Adipocyte (in vitro differentiated cells): ENCODE measurements around the gene CCDC70.

Experiments
- DNase-seq: peaks from one replicate; pipeline ENCODE4 v3.0.0-alpha.2; 2015; ENCODE audit warnings: low read depth
- H3K27me3 ChIP-seq: replicated peaks from 2 replicates; pipeline ENCODE4 v1.7.0; 2013; ENCODE audit warnings: mild to moderate bottlenecking, low read length, moderate library complexity; ENCODE audit not compliant: control insufficient read depth, insufficient read depth
- H3K36me3 ChIP-seq: 2 replicates; pipeline ENCODE4 v1.7.0; 2013; ENCODE audit warnings: low read length, mild to moderate bottlenecking, moderate library complexity; ENCODE audit not compliant: control insufficient read depth, insufficient read depth, severe bottlenecking
- H3K4me1 ChIP-seq: 2 replicates; pipeline ENCODE4 v1.7.0; 2013; ENCODE audit warnings: mild to moderate bottlenecking, low read length, moderate library complexity; ENCODE audit not compliant: control insufficient read depth, insufficient read depth
- H3K4me3 ChIP-seq: 2 replicates; pipeline ENCODE4 v1.7.0; 2013; ENCODE audit warnings: mild to moderate bottlenecking, low read length, moderate library complexity
- H3K9ac ChIP-seq: 2 replicates; pipeline ENCODE4 v1.7.0; 2013; ENCODE audit warnings: mild to moderate bottlenecking, low read length, moderate library complexity
- H3K9me3 ChIP-seq: 2 replicates; pipeline ENCODE4 v1.7.0; 2013; ENCODE audit warnings: mild to moderate bottlenecking, low read length, moderate library complexity; ENCODE audit not compliant: control insufficient read depth

Gene CCDC70

DNA sequence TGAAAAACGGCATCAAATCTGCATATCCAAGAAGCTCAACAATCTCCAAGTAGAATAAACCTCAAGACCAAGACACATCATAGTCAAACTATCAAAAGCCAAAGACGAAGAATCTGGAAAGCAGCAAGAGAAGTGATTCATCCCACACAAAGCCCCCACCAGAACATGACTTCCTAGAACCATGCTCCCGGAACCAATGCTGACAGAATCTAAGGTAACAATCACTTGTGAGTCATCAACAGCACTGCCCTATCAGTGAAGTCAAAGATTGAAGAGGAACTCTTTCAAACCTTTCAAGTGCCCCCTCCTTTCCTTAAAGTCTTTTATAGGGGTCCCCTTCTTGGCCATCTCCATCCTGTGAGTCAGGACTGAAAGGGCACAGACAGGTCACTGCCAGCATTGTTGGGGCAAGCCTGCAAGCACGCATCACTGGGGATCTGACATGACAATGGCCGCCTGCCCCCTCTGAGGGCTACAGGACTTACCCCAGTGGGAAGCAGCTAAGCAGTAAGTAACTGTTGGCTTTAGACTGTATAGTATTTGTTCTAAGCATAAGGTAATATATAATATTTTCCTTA is at the start of gene CCDC70:
TSS of gene CCDC70 (plus strand) at position 247 of the 578 bp plus-strand sequence. CDS start 3,443 bp downstream, outside the sequence.
- Histone ChIP-seq H3K9me3 (no peaks in the 10 kb centered on the region), H3K4me1 (no peaks in the 10 kb centered on the region), H3K4me3 (no peak within 1 kb of the TSS), H3K9ac (no peak within 1 kb of the TSS), H3K36me3 (no peaks in the 10 kb centered on the region), H3K27me3 (peaks cover 24% of the 10 kb centered on the region)
- DNase-seq = no peak

DNA sequence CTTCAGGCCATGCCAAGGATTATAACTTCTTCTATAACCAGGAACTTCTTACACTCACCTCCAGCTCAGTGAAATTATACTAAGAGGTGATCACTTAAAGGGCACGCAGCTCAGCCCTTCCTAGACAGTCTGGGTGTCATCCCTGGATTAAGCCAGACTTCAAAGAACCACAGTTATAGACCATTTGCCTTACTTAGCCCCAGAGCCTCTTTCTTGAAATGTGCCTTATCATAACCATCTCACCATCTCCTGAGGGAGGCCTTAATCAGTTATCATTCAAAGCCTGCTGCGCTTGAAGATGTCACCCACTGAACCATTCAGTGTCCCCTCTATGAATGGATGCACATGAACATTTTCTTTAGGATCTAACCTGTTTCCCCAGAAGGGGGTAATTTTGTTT is 47.7 kb upstream of the CCDC70 start:
- Histone ChIP-seq H3K9me3 (no peaks in the 10 kb centered on the region), H3K36me3 (no peaks in the 10 kb centered on the region), H3K27me3 (peaks cover 24% of the 10 kb centered on the region), H3K9ac (no peak overlapping the region), H3K4me3 (no peak overlapping the region), H3K4me1 (peaks cover 5% of the 10 kb centered on the region)
- DNase-seq = no peak

DNA sequence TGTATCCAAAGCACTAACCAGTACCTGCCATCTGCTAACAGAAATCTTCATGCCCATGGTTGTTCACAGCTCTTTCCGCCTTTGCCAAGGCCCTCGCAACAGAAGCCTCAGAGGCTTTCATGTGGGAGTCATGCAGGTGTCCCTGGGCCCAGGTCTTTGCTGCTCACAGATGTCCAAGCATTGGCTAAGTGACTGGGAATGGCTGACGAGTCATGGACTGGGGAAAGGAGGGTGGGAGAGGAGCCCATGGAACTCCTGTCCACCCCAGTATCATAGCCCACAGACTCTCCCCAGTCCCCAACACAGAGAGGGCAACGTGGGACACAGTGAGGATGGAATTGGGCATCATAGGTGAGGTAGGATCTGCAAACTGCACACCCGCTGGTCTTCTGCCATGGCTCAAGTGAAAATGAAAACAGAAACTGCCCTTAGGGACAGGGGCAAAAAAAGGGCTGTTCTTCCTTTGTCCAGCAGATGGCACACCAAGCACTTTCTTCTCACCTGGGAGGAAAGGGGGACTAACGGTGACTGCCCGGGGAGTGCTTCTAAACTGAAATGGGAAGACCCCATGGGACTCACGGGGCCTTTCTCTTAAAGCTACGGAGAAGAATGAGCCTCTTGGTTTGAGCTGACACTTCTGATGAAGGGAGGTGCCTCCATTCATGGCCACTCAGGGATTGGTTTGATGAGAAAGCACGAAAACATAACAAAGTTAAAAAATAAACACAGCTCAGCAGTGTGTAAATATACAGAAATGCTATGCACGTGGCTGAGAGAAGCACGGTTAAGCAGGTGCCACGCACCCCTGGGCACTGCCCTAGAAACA is 46.7 kb upstream of the CCDC70 start:
- Histone ChIP-seq H3K9me3 (no peaks in the 10 kb centered on the region), H3K9ac (no peak overlapping the region), H3K27me3 (peaks cover 30% of the 10 kb centered on the region), H3K4me3 (no peak overlapping the region), H3K4me1 (peaks cover 5% of the 10 kb centered on the region), H3K36me3 (no peaks in the 10 kb centered on the region)
- peak; percentile 82 for DNase-seq

DNA sequence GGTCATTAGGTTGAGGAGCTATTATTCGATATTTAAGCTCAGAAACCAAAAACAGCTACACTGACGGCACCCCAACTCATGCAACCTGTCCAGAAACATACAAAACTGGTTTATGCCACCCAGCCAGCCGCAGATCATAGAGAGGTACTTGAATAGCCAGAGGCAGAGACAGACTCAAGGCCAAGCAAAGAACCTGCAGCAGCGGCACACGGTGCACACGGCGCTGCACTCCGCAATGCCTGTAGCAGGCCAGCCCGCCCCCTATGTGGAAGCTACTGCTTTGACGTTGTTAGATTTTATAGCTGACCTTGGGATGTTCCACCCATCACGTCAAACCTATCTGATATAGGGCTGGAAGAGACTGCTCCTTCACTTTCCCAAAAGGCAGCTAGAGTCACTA is 45.9 kb upstream of the CCDC70 start:
- Histone ChIP-seq H3K4me3 (no peak overlapping the region), H3K4me1 (peaks cover 5% of the 10 kb centered on the region), H3K9ac (no peak overlapping the region), H3K9me3 (no peaks in the 10 kb centered on the region), H3K36me3 (no peaks in the 10 kb centered on the region), H3K27me3 (peaks cover 38% of the 10 kb centered on the region)
- no peak for DNase-seq

- DNase-seq = no peak
- Histone ChIP-seq H3K27me3 (peaks cover 45% of the 10 kb centered on the region), H3K4me1 (peaks cover 5% of the 10 kb centered on the region), H3K36me3 (no peaks in the 10 kb centered on the region), H3K4me3 (no peak overlapping the region), H3K9me3 (no peaks in the 10 kb centered on the region), H3K9ac (no peak overlapping the region)
Observed at GRCh38 chr13:51816604-51817249, 45.0 kb upstream of the CCDC70 start.

DNA sequence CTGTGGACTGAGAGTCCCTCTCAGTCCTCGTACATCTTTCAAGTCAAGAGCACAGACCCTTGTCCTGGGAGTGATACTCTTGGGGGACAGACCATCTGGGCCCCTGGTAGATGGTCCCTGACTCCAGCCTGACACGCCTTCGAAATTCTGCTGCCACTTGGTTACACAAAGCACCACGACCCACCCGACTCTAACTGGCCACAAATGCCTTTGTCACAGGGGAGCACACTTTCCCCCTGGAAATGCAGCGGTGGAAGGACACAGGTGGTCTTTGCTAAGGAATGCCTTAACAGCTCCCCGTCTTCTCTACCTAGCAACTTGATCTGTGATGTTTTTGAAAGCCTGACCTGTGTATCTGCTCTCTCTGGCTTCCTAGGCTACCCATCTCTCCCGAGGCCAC is 44.1 kb upstream of the CCDC70 start:
- Histone ChIP-seq H3K27me3 (peaks cover 54% of the 10 kb centered on the region), H3K9ac (no peak overlapping the region), H3K36me3 (no peaks in the 10 kb centered on the region), H3K4me1 (peaks cover 5% of the 10 kb centered on the region), H3K9me3 (no peaks in the 10 kb centered on the region), H3K4me3 (no peak overlapping the region)
- no peak for DNase-seq

GRCh38 chr13:51818276-51818675 is 43.5 kb upstream of the CCDC70 start:
- Histone ChIP-seq H3K4me1 (peaks cover 5% of the 10 kb centered on the region), H3K9me3 (no peaks in the 10 kb centered on the region), H3K4me3 (no peak overlapping the region), H3K9ac (no peak overlapping the region), H3K27me3 (peaks cover 56% of the 10 kb centered on the region), H3K36me3 (no peaks in the 10 kb centered on the region)
- no peak for DNase-seq

GRCh38 chr13:51818781-51819511 is 42.8 kb upstream of the CCDC70 start:
- Histone ChIP-seq H3K36me3 (no peaks in the 10 kb centered on the region), H3K9me3 (no peaks in the 10 kb centered on the region), H3K9ac (no peak overlapping the region), H3K4me3 (no peak overlapping the region), H3K4me1 (peaks cover 8% of the 10 kb centered on the region), H3K27me3 (peaks cover 56% of the 10 kb centered on the region)
- DNase-seq = peak; percentile 91

GRCh38 chr13:51819544-51819943 is 42.2 kb upstream of the CCDC70 start:
- Histone ChIP-seq H3K27me3 (peaks cover 56% of the 10 kb centered on the region), H3K4me1 (peaks cover 9% of the 10 kb centered on the region), H3K36me3 (no peaks in the 10 kb centered on the region), H3K4me3 (no peak overlapping the region), H3K9me3 (no peaks in the 10 kb centered on the region), H3K9ac (no peak overlapping the region)
- no peak for DNase-seq

DNA sequence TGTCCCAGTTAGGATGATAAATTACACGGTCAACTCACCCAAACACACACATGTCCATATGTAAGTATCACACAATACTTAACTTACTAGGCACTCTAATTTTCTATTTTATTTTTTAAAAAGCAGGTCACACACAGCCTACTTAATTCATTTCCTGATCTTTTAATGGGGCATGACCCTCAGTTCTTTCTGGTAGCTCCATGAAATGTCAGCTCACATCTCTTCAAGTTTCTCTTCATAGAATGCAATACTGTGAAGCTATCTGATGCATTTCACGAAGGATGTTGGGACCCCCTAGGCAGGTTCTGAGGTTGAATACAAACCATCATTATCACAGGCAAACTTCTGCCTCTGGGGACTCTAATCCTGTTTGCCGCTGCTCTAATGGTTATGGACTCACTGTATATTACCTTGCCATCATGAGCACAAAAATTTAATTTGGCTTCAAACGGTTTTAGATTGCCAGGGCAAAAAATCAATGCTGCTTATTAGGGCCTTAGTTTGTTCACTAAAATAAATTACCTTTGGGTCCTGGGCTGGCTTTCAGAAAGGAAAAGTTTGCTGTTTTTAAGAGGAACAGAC is 41.7 kb upstream of the CCDC70 start:
- Histone ChIP-seq H3K4me3 (no peak overlapping the region), H3K9ac (no peak overlapping the region)

DNA sequence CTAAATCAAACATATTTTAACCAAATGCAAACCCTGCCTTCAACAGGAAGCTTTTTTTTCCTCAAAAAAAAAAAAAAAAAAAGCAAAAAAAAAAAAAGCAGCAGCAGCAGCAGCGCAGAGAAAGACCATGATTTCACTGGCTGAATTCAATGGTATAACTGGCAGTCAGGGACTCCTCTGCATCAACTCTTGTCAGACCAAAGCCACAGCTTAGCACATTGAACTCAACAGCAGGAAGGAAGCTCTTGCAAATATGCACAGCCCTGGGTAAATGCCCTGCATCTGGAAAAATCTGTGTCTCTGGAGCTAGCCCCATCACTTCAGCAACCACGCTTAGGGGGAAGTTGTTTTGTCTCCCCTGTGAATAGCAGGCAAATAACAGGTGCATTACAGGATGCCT is 40.2 kb upstream of the CCDC70 start:
- Histone ChIP-seq H3K27me3 (peaks cover 42% of the 10 kb centered on the region), H3K36me3 (no peaks in the 10 kb centered on the region), H3K4me3 (no peak overlapping the region), H3K9me3 (no peaks in the 10 kb centered on the region), H3K9ac (no peak overlapping the region), H3K4me1 (peaks cover 22% of the 10 kb centered on the region)
- no peak for DNase-seq

More for the DNA sequence above, 41.7 kb upstream of the CCDC70 start:
- no peaks in the 10 kb centered on the region for H3K9me3 ChIP-seq
- peaks cover 56% of the 10 kb centered on the region for H3K27me3 ChIP-seq
- no peak for DNase-seq
- no peaks in the 10 kb centered on the region for H3K36me3 ChIP-seq
- peaks cover 13% of the 10 kb centered on the region for H3K4me1 ChIP-seq
